ENCODE measurements around the gene EEFSEC.

DNA sequence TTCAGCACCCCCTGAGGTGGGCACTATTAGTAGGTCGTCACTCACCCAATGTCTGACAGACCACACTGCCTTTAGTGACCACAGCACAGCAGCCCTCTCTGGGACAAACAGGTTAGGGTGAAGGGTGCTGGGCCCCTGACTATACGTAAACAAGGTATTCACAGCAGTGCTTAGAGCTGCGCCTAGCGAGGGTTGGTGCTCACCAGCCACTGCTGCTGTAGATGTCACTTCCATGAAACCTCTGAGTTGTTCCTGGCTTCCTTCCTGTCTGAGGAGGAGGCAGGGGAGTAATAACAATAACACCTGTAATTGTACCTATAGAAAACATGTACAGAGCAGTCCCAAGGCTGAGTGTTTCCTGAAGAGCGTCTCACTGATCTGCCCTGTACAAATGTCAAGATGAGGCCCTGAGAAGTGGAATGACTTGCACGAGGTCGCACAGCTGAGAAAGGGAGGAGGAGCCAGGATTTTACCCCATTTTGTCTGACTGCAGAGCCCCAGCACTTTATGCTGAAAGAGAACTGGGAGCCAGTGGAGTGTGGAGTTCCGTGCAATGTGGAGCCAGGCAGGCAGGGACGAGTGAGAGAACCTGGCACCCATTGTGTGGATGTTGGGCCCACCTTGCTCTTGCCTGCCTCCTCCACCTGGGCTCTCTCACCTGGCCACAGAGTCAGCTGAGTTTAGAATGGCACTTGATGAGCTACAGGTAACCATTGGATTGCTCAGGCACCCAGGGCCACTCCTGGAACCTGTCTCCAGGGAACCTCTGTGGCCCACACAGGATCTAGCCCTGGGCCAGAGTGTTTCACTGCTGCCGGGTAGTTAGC lies 219.6 kb downstream of the EEFSEC start:
- TF ChIP-seq, protein P1, sequence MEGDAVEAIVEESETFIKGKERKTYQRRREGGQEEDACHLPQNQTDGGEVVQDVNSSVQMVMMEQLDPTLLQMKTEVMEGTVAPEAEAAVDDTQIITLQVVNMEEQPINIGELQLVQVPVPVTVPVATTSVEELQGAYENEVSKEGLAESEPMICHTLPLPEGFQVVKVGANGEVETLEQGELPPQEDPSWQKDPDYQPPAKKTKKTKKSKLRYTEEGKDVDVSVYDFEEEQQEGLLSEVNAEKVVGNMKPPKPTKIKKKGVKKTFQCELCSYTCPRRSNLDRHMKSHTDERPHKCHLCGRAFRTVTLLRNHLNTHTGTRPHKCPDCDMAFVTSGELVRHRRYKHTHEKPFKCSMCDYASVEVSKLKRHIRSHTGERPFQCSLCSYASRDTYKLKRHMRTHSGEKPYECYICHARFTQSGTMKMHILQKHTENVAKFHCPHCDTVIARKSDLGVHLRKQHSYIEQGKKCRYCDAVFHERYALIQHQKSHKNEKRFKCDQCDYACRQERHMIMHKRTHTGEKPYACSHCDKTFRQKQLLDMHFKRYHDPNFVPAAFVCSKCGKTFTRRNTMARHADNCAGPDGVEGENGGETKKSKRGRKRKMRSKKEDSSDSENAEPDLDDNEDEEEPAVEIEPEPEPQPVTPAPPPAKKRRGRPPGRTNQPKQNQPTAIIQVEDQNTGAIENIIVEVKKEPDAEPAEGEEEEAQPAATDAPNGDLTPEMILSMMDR (IDR thresholded peaks at IDR 0.05), result no peak
- TF ChIP-seq POLR2A (IDR thresholded peaks at IDR 0.05), result no peak
